Measurements from ENCODE around the gene TSPAN9.
A peak's percentile ranks its signal among the peaks of the same experiment; 100 is the strongest.

Gene TSPAN9

GRCh38 chr12:3247077-3247476, 169.9 kb downstream of the TSPAN9 start:
- peaks cover 35% of the 10 kb centered on the region for H3K4me1 Mint-ChIP-seq

GRCh38 chr12:3247629-3248161, 170.5 kb downstream of the TSPAN9 start:
- H3K4me1 Mint-ChIP-seq, result peaks cover 41% of the 10 kb centered on the region
- H3K4me3 Mint-ChIP-seq, result no peak overlapping the region
- DNase-seq, result no peak
- H3K27me3 Mint-ChIP-seq (ENCODE audit: low read depth, poor library complexity), result peaks cover 13% of the 10 kb centered on the region
- H3K36me3 Mint-ChIP-seq (ENCODE audit: low read depth), result peaks cover 17% of the 10 kb centered on the region
- no peak for TF ChIP-seq CTCF (IDR thresholded peaks at IDR 0.05)
- H3K9me3 Mint-ChIP-seq, result no peaks in the 10 kb centered on the region
- H3K27ac Mint-ChIP-seq, result no peak overlapping the region

More at GRCh38 chr12:3247077-3247476, 169.9 kb downstream of the TSPAN9 start:
- no peak overlapping the region for H3K4me3 Mint-ChIP-seq
- H3K9me3 Mint-ChIP-seq, result no peaks in the 10 kb centered on the region
- DNase-seq, result no peak
- peaks cover 13% of the 10 kb centered on the region for H3K27me3 Mint-ChIP-seq (ENCODE audit: low read depth, poor library complexity)
- peaks cover 17% of the 10 kb centered on the region for H3K36me3 Mint-ChIP-seq (ENCODE audit: low read depth)
- H3K27ac Mint-ChIP-seq, result no peak overlapping the region
- TF ChIP-seq CTCF (IDR thresholded peaks at IDR 0.05), result no peak

- Mint-ChIP-seq H3K9me3 (no peaks in the 10 kb centered on the region), H3K36me3 (ENCODE audit: low read depth) (peaks cover 17% of the 10 kb centered on the region), H3K27ac (peak overlapping the region; percentile 47), H3K27me3 (ENCODE audit: low read depth, poor library complexity) (peaks cover 10% of the 10 kb centered on the region), H3K4me1 (peaks cover 57% of the 10 kb centered on the region), H3K4me3 (no peak overlapping the region)
- DNase-seq, result no peak
- TF ChIP-seq CTCF (IDR thresholded peaks at IDR 0.05), result no peak
These were observed 172.1 kb downstream of the TSPAN9 start for GRCh38 chr12:3249081-3249800.

GRCh38 chr12:3250034-3250433, 172.9 kb downstream of the TSPAN9 start:
- no peak overlapping the region for H3K27ac Mint-ChIP-seq
- no peak for DNase-seq
- H3K9me3 Mint-ChIP-seq, result no peaks in the 10 kb centered on the region
- H3K27me3 Mint-ChIP-seq (ENCODE audit: low read depth, poor library complexity), result peaks cover 9% of the 10 kb centered on the region
- peaks cover 15% of the 10 kb centered on the region for H3K36me3 Mint-ChIP-seq (ENCODE audit: low read depth)
- no peak for TF ChIP-seq CTCF (IDR thresholded peaks at IDR 0.05)
- H3K4me1 Mint-ChIP-seq, result peaks cover 64% of the 10 kb centered on the region
- no peak overlapping the region for H3K4me3 Mint-ChIP-seq

- H3K4me3 Mint-ChIP-seq, result no peak overlapping the region
- no peaks in the 10 kb centered on the region for H3K9me3 Mint-ChIP-seq
- no peak overlapping the region for H3K27ac Mint-ChIP-seq
- H3K36me3 Mint-ChIP-seq (ENCODE audit: low read depth), result peaks cover 9% of the 10 kb centered on the region
- no peak for DNase-seq
- H3K4me1 Mint-ChIP-seq, result peaks cover 66% of the 10 kb centered on the region
- no peak for TF ChIP-seq CTCF (IDR thresholded peaks at IDR 0.05)
- H3K27me3 Mint-ChIP-seq (ENCODE audit: low read depth, poor library complexity), result peaks cover 9% of the 10 kb centered on the region
These were observed 173.4 kb downstream of the TSPAN9 start for GRCh38 chr12:3250576-3250975.

GRCh38 chr12:3251067-3251466, 173.9 kb downstream of the TSPAN9 start:
- no peak for DNase-seq
- Mint-ChIP-seq H3K27ac (no peak overlapping the region), H3K4me3 (no peak overlapping the region), H3K9me3 (no peaks in the 10 kb centered on the region), H3K36me3 (ENCODE audit: low read depth) (peaks cover 5% of the 10 kb centered on the region), H3K27me3 (ENCODE audit: low read depth, poor library complexity) (peaks cover 12% of the 10 kb centered on the region), H3K4me1 (peaks cover 71% of the 10 kb centered on the region)
- TF ChIP-seq CTCF (IDR thresholded peaks at IDR 0.05), result no peak
